ENCODE data around the gene EEFSEC.

EEFSEC gene

GRCh38 chr3:128457937-128458336 is 304.7 kb downstream of the EEFSEC start:
- DNase-seq, result no peak

All from KG1 (cell line).